Right cardiac atrium (tissue), 5 donors: ENCODE results near the gene ARHGDIG. TPM values are rescaled to one million over a fixed set of nuclear protein-coding genes. Genes with fewer than 3 reads are reported as not detected.

Experiments used
- ATAC-seq, 2 donors: fragments of 200-7000 bp; cut with Tn5 transposase; one replicate each; pipeline versions ENCODE4 v1.8.0 to v1.9.1; 2020; ENCODE audit warnings: moderate library complexity in 2 of 2, mild to moderate bottlenecking in 1 of 2
- DNase-seq, 3 donors: peaks; one replicate each; pipeline ENCODE4 v3.0.0-alpha.2; 2020
- H3K27ac ChIP-seq: one replicate; pipeline ENCODE4 v1.5.1; 2013; ENCODE audit warnings: mild to moderate bottlenecking, low read length, control low read depth, moderate library complexity
- H3K27me3 ChIP-seq: one replicate; pipeline ENCODE4 v1.6.1; 2013; ENCODE audit not compliant: control insufficient read depth, insufficient read depth
- H3K4me1 ChIP-seq: one replicate; pipeline ENCODE4 v1.6.1; 2013; ENCODE audit warnings: low read length; ENCODE audit not compliant: control insufficient read depth, insufficient read depth
- H3K4me3 ChIP-seq: one replicate; pipeline ENCODE4 v1.5.1; 2013; ENCODE audit warnings: low read length, control low read depth
- H3K9me3 ChIP-seq: one replicate; pipeline ENCODE4 v1.6.1; 2013; ENCODE audit warnings: low read length; ENCODE audit not compliant: control insufficient read depth
- WGBS: extraction: QIAGEN DNeasy Blood & Tissue Kit; methylation state at CpG from one replicate; pipeline ENCODE4 v1.1.7; 2013; 5-methylcytosine and 5-hydroxymethylcytosine counted together
- intact Hi-C, 4 donors: fragments of 100-400 bp; cut with DNase I; formaldehyde crosslinking; loops; one replicate each; pipeline versions ENCODE4 v1.11.0 to v1.14.0; 2022 to 2023
- long read RNA-seq, 4 donors: library from polyadenylated mRNA; unstranded; transcript quantifications; one replicate each; pipeline ENCODE4 v2.0.0, GENCODE V29; 2020 to 2021
- polyA plus RNA-seq: library from polyadenylated mRNA; stranded (reverse); fragments of 200-250 nt; gene quantifications from one replicate; pipeline ENCODE4 v1.2.3, GENCODE V29; 2013
- total RNA-seq, 4 donors: library from RNA; stranded (reverse); fragmentation: NEBNext Ultra II Directional; extraction: Animal tissue kit (Norgen Biotek cat#: 25700); gene quantifications; one replicate each; pipeline ENCODE4 v1.2.1, GENCODE V29; 2021
- donor health status: healthy with polysubstance abuse.
- donor health status: DM: no; HTN: yes; CAD: no.
- donor health status: DM: no; HTN: no; CAD: no.
- donor health status: DM: no; HTN: yes; CAD: no; lungs with severe emphysema.
- donor health status: DM: yes; HTN: yes; CAD: no.

ARHGDIG gene
- 10 to 100 TPM in 1 of 4 donors, 1 to 10 TPM in 3; 3.5 to 11.3 (median 4.9) TPM for total RNA-seq
- 7.7 TPM for polyA plus RNA-seq
- long read RNA-seq, donor 1, partial matches to known transcripts = 0 of 2 reads
- long read RNA-seq, donor 1, other reads (novel, unspliced or antisense) = 0 of 2 reads
- long read RNA-seq, donor 2, transcript ARHGDIG-201 (6 exons, 949 nt) = major isoform, 8 of 8 reads
- long read RNA-seq, donor 2, partial matches to known transcripts = 0 of 8 reads
- long read RNA-seq, donor 2, other reads (novel, unspliced or antisense) = 0 of 8 reads
- long read RNA-seq, donor 3 = 0 reads
- long read RNA-seq, donor 4, transcript ARHGDIG-201 (6 exons, 949 nt) = major isoform, 17 of 18 reads
- long read RNA-seq, donor 4, partial matches to known transcripts = 1 of 18 reads
- long read RNA-seq, donor 4, other reads (novel, unspliced or antisense) = 0 of 18 reads

DNA sequence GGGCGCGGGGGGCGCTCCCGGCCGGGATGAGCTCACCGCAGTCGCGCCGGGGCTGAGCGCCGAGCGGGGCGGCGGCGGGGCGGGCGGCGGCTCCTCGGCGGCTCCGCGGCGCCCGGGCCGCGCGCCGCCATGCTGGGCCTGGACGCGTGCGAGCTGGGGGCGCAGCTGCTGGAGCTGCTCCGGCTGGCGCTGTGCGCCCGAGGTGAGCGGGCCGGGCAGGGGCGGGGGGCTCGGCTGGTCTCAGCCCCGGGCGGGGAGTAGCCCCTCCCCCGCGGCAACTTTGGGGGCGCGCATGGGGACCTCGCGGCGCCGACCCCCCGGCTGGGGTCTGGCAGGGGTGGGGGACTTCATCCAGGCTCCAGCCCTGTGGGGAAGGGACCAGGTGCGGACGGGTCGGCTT lies at the start of gene ARHGDIG:
Gene ARHGDIG, plus strand, starts transcription at position 40 of the 400 bp plus-strand sequence. Its CDS starts 90 bp downstream, at position 130.
- Histone ChIP-seq H3K9me3 (no peaks in the 10 kb centered on the region), H3K4me3 (peak within 1 kb of the TSS; percentile 57), H3K4me1 (peaks cover 3% of the 10 kb centered on the region), H3K27ac (no peak within 1 kb of the TSS), H3K27me3 (no peaks in the 10 kb centered on the region)
- intact Hi-C loops = no loop called here
- ATAC-seq = no peak
- under 1% methylated on average over 53 of the region's 54 CpGs for WGBS
- no peak for DNase-seq

DNA sequence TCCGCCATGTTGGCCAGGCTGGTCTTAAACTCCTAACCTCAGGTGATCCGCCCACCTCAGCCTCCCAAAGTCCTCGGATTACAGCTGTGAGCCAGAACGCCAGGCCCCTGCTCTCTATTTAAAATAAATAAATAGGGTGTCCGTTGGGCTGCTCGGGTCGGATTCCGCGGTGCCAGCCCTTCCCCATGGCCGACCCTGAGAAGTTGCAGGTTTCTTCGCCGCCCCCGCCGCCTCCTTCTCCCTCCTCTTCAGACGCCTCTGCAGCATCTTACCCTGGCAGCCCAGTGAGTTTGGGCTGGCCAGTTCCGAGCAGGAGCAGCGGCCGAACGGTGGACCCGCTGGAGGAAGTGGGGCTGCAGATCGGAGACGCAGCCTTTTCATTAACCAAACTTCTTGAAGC lies 49.4 kb upstream of the ARHGDIG start:
- no peak overlapping the region for H3K27ac ChIP-seq
- 75% methylated on average over 22 of the region's 22 CpGs for WGBS
- H3K9me3 ChIP-seq = no peaks in the 10 kb centered on the region
- intact Hi-C loops = loop anchor here in 1 of 4 donors (10.0 kb wide), 1 partner anchor 124 kb away; the partner anchor contains the start of gene AXIN1
- ATAC-seq = no peak
- no peak for DNase-seq
- peaks cover 2% of the 10 kb centered on the region for H3K4me1 ChIP-seq
- no peaks in the 10 kb centered on the region for H3K27me3 ChIP-seq
- H3K4me3 ChIP-seq = no peak overlapping the region

DNA sequence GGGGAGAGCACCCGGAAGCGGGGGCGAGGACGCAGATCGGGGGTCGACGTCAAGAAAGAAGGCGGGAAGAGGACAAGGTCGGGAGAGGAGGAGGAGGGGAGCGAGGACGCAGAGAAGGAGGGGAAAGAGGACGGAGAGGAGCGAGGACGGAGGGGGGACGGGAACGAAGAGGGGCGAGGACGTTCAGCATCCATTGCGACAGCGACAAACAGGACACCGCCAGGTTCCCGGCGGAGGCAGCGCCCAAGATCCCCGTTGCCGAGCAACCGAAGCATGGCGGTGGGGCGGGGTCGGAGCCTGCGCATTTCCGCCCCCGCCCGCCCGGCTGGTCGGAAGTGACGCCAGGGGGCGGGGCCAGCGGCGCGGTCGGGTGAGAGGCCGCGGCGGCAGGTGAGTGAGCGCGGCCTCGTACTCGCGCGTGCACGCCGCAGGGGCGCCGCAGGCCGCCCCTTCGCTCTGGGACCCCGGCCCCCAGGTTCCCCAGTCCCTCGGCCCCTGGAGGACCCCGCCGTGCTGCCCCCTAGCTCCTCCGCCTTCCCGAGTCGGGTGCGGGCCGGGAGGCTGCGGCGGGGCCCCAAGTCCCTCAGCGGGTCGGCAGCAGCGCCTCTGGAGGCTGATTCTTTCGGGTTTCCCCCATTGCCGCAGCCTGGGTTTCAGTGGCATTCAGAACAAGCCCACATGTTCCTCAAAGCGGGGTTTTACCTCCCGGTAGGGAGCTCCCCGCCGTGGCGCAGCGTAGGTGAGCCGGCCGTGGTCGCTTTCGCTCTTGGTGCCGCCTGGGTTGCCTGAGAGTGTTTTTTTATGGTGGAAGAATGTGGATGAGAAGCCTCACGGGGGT lies 45.7 kb upstream of the ARHGDIG start, which contains the start of gene FAM234A:
Gene FAM234A, plus strand, starts transcription at position 354 of the 838 bp plus-strand sequence. CDS start 19,593 bp downstream, outside the sequence.
- intact Hi-C loops = loop anchor here in 2 of 4 donors (5.0 to 10.0 kb wide), 2 partner anchors 118 to 120 kb away; partner anchors contain the start of gene AXIN1 (in 2 of the 2)
- under 1% methylated on average over 85 of the region's 85 CpGs for WGBS

DNA sequence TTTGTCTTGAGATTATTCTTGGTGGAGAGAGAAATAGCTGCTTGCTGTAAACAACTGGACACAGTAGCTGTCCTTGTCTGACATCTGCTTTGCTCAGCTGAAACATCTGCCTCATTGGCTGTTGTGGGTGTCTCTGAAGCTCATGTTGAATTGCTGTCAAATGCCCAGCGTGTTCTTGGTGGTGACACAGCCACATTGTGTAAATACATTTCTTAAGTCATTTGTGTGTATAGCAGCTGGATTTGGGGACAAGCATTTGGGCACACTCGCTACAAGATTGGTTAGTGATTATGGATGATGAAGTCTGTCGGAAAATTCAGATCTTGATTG lies 40.5 kb upstream of the ARHGDIG start:
- ATAC-seq = no peak
- peak overlapping the region; percentile 74 for H3K27ac ChIP-seq
- peaks cover 6% of the 10 kb centered on the region for H3K4me1 ChIP-seq
- no peaks in the 10 kb centered on the region for H3K9me3 ChIP-seq
- no peaks in the 10 kb centered on the region for H3K27me3 ChIP-seq
- intact Hi-C loops = loop anchor here in 2 of 4 donors (5.0 to 10.0 kb wide), 2 partner anchors 112 to 115 kb away; partner anchors contain the start of gene AXIN1 (in 2 of the 2)
- 63% methylated on average over 3 of the region's 3 CpGs for WGBS
- DNase-seq = peak in 1 of 3 donors; percentile 4
- H3K4me3 ChIP-seq = no peak overlapping the region

More for the DNA sequence above, 45.7 kb upstream of the ARHGDIG start, which contains the start of gene FAM234A:
- peak within 1 kb of the TSS; percentile 90 for H3K27ac ChIP-seq
- H3K4me3 ChIP-seq = peak within 1 kb of the TSS; percentile 81
- H3K9me3 ChIP-seq = no peaks in the 10 kb centered on the region
- peak; percentile 96 to 98 (median 97) for DNase-seq
- peak; percentile 95 to 96 for ATAC-seq
- H3K4me1 ChIP-seq = no peaks in the 10 kb centered on the region
- H3K27me3 ChIP-seq = no peaks in the 10 kb centered on the region

DNA sequence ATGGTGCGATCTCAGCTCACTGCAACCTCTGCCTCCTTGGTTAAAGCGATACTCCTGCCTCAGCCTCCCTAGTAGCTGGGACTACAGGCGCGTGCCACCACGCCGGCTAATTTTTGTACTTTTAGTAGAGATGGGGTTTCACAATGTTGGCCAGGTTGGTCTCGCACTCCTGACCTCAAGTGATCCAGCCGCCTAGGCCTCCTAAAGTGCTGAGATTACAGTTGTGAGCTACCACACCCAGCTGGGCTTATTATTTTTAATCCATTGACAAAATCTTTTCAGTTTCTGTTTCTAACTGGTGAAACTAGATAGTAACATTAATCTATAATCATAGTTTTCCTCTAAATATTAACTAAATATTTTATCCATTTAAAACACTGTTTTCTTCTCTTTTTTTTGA lies 39.8 kb upstream of the ARHGDIG start:
- DNase-seq (peak in 1 of 3 donors; percentile 14), ATAC-seq (no peak)
- WGBS = 93% methylated on average over 8 of the region's 8 CpGs
- Histone ChIP-seq H3K27ac (peak overlapping the region; percentile 32), H3K4me1 (peaks cover 6% of the 10 kb centered on the region), H3K27me3 (no peaks in the 10 kb centered on the region), H3K4me3 (no peak overlapping the region), H3K9me3 (no peaks in the 10 kb centered on the region)
- intact Hi-C loops = no loop called here

- H3K27ac ChIP-seq = peak overlapping the region; percentile 48
- no peaks in the 10 kb centered on the region for H3K9me3 ChIP-seq
- peak in 1 of 3 donors; percentile 17 for DNase-seq
- WGBS = 85% methylated on average over 10 of the region's 10 CpGs
- ATAC-seq = peak in 1 of 2 donors; percentile 3
- intact Hi-C loops = no loop called here
- no peak overlapping the region for H3K4me3 ChIP-seq
- H3K4me1 ChIP-seq = peaks cover 6% of the 10 kb centered on the region
- H3K27me3 ChIP-seq = no peaks in the 10 kb centered on the region
Measured at GRCh38 chr16:242281-242680, 38.1 kb upstream of the ARHGDIG start.

- no peak for DNase-seq
- no peak for ATAC-seq
- Histone ChIP-seq H3K9me3 (no peaks in the 10 kb centered on the region), H3K4me3 (no peak overlapping the region), H3K27me3 (no peaks in the 10 kb centered on the region), H3K4me1 (peaks cover 6% of the 10 kb centered on the region), H3K27ac (peak overlapping the region; percentile 27)
- intact Hi-C loops = no loop called here
- WGBS = 74% methylated on average over 4 of the region's 4 CpGs
Measured at GRCh38 chr16:243348-243747, 37.0 kb upstream of the ARHGDIG start.

DNA sequence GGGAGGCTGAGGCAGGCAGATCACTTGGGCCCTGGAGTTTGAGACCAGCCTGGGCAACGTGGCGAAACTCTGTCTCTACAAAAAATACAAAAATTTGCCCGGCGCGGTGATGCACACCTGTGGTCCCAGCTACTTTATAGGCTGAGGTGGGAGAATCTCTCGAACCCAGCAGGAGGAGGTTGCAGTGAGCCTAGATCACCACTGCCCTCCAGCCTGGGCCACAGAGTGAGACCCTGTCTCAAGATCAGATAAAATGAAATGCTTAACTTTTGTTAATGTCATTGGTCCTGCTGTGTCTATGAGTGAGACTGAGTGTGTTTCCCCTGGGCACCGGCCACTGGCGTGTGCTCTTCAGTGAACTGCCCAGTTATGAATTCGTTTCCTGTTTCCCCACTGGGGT lies 35.3 kb upstream of the ARHGDIG start:
- Histone ChIP-seq H3K27ac (no peak overlapping the region), H3K4me3 (no peak overlapping the region), H3K9me3 (no peaks in the 10 kb centered on the region), H3K27me3 (no peaks in the 10 kb centered on the region), H3K4me1 (peaks cover 6% of the 10 kb centered on the region)
- WGBS = 90% methylated on average over 9 of the region's 9 CpGs
- intact Hi-C loops = no loop called here
- no peak for ATAC-seq
- peak in 1 of 3 donors; percentile 18 for DNase-seq

DNA sequence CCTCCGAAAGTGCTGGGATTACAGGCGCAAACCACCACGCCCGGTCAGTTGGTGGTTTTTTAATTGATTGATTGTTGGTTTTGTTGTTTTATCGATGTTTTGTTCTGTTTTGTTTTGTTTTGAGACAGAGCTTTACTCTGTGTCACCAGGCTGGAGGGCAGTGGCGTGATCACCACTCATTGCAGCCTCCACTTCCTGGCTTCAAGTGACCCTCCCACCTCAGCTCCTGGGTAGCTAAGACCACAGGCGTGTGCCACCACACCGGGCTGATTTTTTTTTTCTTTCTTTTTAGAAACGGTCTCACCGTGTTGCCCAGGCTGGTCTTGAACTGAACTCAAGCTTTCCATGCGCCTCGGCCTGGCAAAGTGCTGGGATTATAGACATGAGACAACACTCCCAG lies 33.4 kb upstream of the ARHGDIG start:
- intact Hi-C loops = no loop called here
- WGBS = 95% methylated on average over 12 of the region's 12 CpGs
- no peaks in the 10 kb centered on the region for H3K4me1 ChIP-seq

DNA sequence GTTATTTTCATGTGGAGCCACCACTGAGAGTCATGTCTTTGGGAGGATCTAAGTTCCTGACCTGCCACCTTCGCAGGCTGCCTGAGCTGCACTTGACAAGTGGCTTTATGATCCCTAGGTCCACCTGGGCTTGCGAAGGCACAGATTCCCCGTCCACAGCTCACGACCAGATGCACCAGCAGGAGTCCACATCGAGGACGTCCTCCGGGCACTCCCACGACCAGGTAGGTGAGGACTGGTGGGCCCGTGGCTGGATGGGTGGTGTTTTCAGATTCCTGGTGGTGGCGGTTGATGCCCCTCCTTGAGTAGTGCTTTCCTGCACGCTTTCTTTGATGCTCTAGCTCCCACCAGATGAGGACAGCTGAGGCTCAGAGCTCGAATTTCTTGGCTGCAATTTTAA lies 31.0 kb upstream of the ARHGDIG start:
- intact Hi-C loops = no loop called here
- Histone ChIP-seq H3K27me3 (no peaks in the 10 kb centered on the region), H3K4me3 (no peak overlapping the region), H3K9me3 (no peaks in the 10 kb centered on the region), H3K27ac (no peak overlapping the region), H3K4me1 (peaks cover 2% of the 10 kb centered on the region)
- 91% methylated on average over 12 of the region's 12 CpGs for WGBS
- DNase-seq (peak in 2 of 3 donors; percentile 35 to 56), ATAC-seq (no peak)

More for the DNA sequence above, 33.4 kb upstream of the ARHGDIG start:
- no peak overlapping the region for H3K27ac ChIP-seq
- no peaks in the 10 kb centered on the region for H3K27me3 ChIP-seq
- no peaks in the 10 kb centered on the region for H3K9me3 ChIP-seq
- peak in 1 of 3 donors; percentile 2 for DNase-seq
- no peak overlapping the region for H3K4me3 ChIP-seq
- ATAC-seq = no peak
